Uterus (tissue), 4 donors: ENCODE data around the gene DIPK1A. TPM values are rescaled to one million over a fixed set of nuclear protein-coding genes. Genes with fewer than 3 reads are reported as not detected.

ENCODE experiments used
- DNase-seq, 2 donors: peaks; one replicate each; pipeline ENCODE4 v3.0.0-alpha.2; 2019 to 2020
- H3K27ac ChIP-seq, 2 donors: fragments of 200-600 bp; sonication (generic); 1 replicate in 1 of 2; 2 replicates in 1 of 2; pipeline ENCODE4 v1.5.1; 2016 to 2018
- H3K27me3 ChIP-seq, 2 donors: fragments of 200-600 bp; sonication (generic); one replicate each; pipeline ENCODE4 v1.5.1; 2018 to 2019; ENCODE audit warnings: control low read depth in 1 of 2
- H3K36me3 ChIP-seq, 2 donors: fragments of 200-600 bp; sonication (generic); one replicate each; pipeline ENCODE4 v1.5.1; 2019; ENCODE audit warnings: control low read depth in 1 of 2
- H3K4me1 ChIP-seq, 2 donors: fragments of 200-600 bp; sonication (generic); one replicate each; pipeline ENCODE4 v1.5.1; 2018 to 2019; ENCODE audit warnings: control low read depth in 1 of 2
- H3K4me3 ChIP-seq, 2 donors: fragments of 200-600 bp; sonication (generic); 1 replicate in 1 of 2; 2 replicates in 1 of 2; pipeline ENCODE4 v1.5.1; 2018 to 2019; ENCODE audit warnings: mild to moderate bottlenecking in 1 of 2
- H3K9me3 ChIP-seq, 2 donors: fragments of 200-600 bp; sonication (generic); one replicate each; pipeline ENCODE4 v1.5.1; 2019; ENCODE audit warnings: control low read depth in 1 of 2
- POLR2A ChIP-seq, 2 donors: fragments of 450-650 bp; IDR thresholded peaks; one replicate each; pipeline ENCODE4 v1.6.1; 2016; ENCODE audit warnings: antibody characterized with exemption in 2 of 2, mild to moderate bottlenecking in 1 of 2, moderate library complexity in 1 of 2
- intact Hi-C: fragments of 100-400 bp; cut with DNase I; formaldehyde crosslinking; loops from one replicate; pipeline ENCODE4 v1.15.1; 2023; ENCODE audit warnings: low total_unique reads
- total RNA-seq, 4 donors: library from RNA; depleted of rRNA in 3 of 4; stranded (reverse); fragments of >200 nt in 3 of 4; gene quantifications; one replicate each; pipeline versions ENCODE4 v1.1.0 to v1.2.4, GENCODE V29; 2014 to 2023
- TF ChIP-seq, protein P1 (sequence below), 4 experiments: fragments of 200-600 bp in 2 of 4; fragments of 450-650 bp in 2 of 4; sonication (generic) in 2 of 4; IDR thresholded peaks; one replicate each; pipeline ENCODE4 v1.5.1; 2016 to 2019; ENCODE audit warnings: antibody characterized with exemption in 4 of 4, mild to moderate bottlenecking in 2 of 4, moderate library complexity in 1 of 4
- donor health status: DM: yes; HTN: yes; CAD: no.

Gene DIPK1A
- total RNA-seq, 4 donors from 2014 or later = 15.5 to 28.4 (median 20.8) TPM

DNA sequence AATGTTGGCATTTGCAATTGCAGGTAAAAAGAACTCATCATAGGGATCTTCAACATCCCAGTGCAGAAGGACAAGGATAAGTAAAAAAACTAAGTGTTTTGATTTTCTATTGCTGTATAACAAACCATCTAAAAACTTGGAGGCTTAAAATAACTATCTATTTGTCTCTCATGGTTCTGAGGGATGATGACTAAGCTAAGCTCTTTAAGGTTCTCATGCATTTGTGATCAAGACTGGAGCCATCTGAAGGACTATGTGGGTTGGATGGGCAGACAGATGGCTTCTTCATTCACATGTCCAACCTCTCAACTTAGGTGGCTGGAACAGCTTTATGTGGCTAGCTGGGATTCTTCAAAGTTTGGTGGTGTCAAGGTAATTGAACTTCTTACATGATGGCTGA, 78.0 kb downstream of the DIPK1A start:
- H3K27me3 ChIP-seq = no peaks in the 10 kb centered on the region
- intact Hi-C loops = no loop called here
- H3K4me1 ChIP-seq = no peaks in the 10 kb centered on the region
- H3K9me3 ChIP-seq = no peaks in the 10 kb centered on the region
- no peak overlapping the region for H3K27ac ChIP-seq
- TF ChIP-seq POLR2A (IDR thresholded peaks at IDR 0.05) = no peak
- TF ChIP-seq, protein P1, sequence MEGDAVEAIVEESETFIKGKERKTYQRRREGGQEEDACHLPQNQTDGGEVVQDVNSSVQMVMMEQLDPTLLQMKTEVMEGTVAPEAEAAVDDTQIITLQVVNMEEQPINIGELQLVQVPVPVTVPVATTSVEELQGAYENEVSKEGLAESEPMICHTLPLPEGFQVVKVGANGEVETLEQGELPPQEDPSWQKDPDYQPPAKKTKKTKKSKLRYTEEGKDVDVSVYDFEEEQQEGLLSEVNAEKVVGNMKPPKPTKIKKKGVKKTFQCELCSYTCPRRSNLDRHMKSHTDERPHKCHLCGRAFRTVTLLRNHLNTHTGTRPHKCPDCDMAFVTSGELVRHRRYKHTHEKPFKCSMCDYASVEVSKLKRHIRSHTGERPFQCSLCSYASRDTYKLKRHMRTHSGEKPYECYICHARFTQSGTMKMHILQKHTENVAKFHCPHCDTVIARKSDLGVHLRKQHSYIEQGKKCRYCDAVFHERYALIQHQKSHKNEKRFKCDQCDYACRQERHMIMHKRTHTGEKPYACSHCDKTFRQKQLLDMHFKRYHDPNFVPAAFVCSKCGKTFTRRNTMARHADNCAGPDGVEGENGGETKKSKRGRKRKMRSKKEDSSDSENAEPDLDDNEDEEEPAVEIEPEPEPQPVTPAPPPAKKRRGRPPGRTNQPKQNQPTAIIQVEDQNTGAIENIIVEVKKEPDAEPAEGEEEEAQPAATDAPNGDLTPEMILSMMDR (IDR thresholded peaks at IDR 0.05) = no peak
- H3K4me3 ChIP-seq = no peak overlapping the region
- no peaks in the 10 kb centered on the region for H3K36me3 ChIP-seq
- DNase-seq = no peak

GRCh38 chr1:92882819-92883218, 78.4 kb downstream of the DIPK1A start:
- Histone ChIP-seq H3K27ac (no peak overlapping the region), H3K27me3 (no peaks in the 10 kb centered on the region), H3K36me3 (no peaks in the 10 kb centered on the region), H3K9me3 (no peaks in the 10 kb centered on the region), H3K4me1 (no peaks in the 10 kb centered on the region), H3K4me3 (no peak overlapping the region)
- intact Hi-C loops = no loop called here
- TF ChIP-seq, protein P1 (IDR thresholded peaks at IDR 0.05) = no peak
- no peak for TF ChIP-seq POLR2A (IDR thresholded peaks at IDR 0.05)
- no peak for DNase-seq

DNA sequence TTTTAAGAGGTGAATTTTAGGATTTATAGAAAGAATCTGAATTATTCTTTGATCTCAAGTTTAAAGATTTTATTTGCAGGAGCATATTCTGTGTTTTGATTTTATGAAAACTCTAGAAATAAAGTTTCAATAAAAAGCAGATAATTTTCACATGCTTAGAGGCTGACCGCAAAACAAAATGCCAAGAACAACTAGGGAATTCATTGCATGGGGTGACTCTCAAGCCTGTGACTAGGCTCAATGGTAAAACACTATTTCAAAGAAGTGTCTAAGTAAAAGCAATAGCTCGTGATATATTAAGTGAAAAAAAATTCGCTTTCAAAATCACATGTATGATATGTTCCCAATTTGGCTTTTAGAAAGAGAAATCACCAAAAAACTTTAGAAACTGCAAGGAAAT, 79.9 kb downstream of the DIPK1A start:
- Histone ChIP-seq H3K9me3 (no peaks in the 10 kb centered on the region), H3K27ac (no peak overlapping the region), H3K4me3 (no peak overlapping the region), H3K36me3 (no peaks in the 10 kb centered on the region), H3K27me3 (no peaks in the 10 kb centered on the region), H3K4me1 (no peaks in the 10 kb centered on the region)
- no peak for DNase-seq
- intact Hi-C loops = no loop called here
- TF ChIP-seq, protein P1 (IDR thresholded peaks at IDR 0.05) = no peak
- TF ChIP-seq POLR2A (IDR thresholded peaks at IDR 0.05) = no peak

DNA sequence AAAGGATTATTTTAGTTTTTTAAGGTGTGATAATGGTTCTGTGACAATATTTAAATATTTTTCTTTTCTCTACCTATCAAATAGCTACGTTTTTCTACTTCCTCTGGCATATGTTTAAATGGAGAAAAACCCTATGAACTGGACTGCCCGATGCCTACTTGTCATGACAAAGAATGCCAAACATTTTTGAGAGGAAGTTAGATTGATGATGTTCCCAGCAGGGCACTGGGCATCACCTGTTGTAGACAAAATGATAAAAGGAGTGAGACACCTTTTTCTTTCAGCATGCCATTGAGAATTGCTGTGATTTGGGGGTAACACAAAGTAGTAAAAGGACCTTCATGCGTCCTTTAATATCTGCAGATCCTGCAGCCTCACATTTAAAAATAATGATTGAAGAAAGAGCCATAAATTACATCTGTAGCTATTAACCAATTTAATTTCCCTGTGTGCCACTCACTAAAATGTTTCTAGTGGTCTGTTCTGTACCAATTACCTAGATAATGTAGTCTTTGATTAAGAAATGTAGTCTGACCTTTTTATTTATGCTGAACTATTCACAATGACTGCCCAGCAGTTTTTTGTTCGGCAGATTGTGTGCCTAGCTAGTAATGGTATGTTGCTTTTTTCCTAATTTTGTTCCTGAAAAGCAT, 81.8 kb downstream of the DIPK1A start:
- TF ChIP-seq, protein P1 (IDR thresholded peaks at IDR 0.05) = no peak
- TF ChIP-seq POLR2A (IDR thresholded peaks at IDR 0.05) = no peak
- Histone ChIP-seq H3K36me3 (no peaks in the 10 kb centered on the region), H3K4me1 (no peaks in the 10 kb centered on the region), H3K4me3 (no peak overlapping the region), H3K9me3 (no peaks in the 10 kb centered on the region), H3K27ac (no peak overlapping the region), H3K27me3 (no peaks in the 10 kb centered on the region)
- DNase-seq = no peak
- intact Hi-C loops = no loop called here

GRCh38 chr1:92877792-92878191, 83.5 kb downstream of the DIPK1A start:
- no peaks in the 10 kb centered on the region for H3K27me3 ChIP-seq
- H3K9me3 ChIP-seq = no peaks in the 10 kb centered on the region
- H3K27ac ChIP-seq = no peak overlapping the region
- TF ChIP-seq, protein P1 (IDR thresholded peaks at IDR 0.05) = no peak
- TF ChIP-seq POLR2A (IDR thresholded peaks at IDR 0.05) = no peak
- H3K36me3 ChIP-seq = no peaks in the 10 kb centered on the region
- H3K4me1 ChIP-seq = no peaks in the 10 kb centered on the region
- DNase-seq = no peak
- H3K4me3 ChIP-seq = no peak overlapping the region
- intact Hi-C loops = no loop called here
